ENCODE results near the gene GALNT14.

GRCh38 chr2:31027549-31027948, 110.7 kb downstream of the GALNT14 start:
- TF ChIP-seq CTCF (IDR thresholded peaks at IDR 0.05 in 8 of 11, conservative IDR thresholded peaks at IDR 0.05 in 3 of 11), result no peak
- TF ChIP-seq POLR2A (IDR thresholded peaks at IDR 0.05), result no peak
- no peak for TF ChIP-seq POLR2AphosphoS5 (IDR thresholded peaks at IDR 0.05)
